K562 (cell line): ENCODE measurements around the gene ADGRB2. TPM values are rescaled to one million over a fixed set of nuclear protein-coding genes. Genes with fewer than 3 reads are reported as not detected.

ENCODE experiments used
- ARID3A ChIP-seq: IDR thresholded peaks from 2 replicates; pipeline ENCODE4 v1.6.1; 2012; ENCODE audit warnings: low read depth, low read length, improper control_type of control experiment, borderline replicate concordance
- ZNF518B ChIP-seq: fragments of 250-450 bp; sonication (Bioruptor Pico); IDR thresholded peaks from 2 replicates; pipeline ENCODE4 v1.5.0; 2021; ENCODE audit warnings: mild to moderate bottlenecking, moderate library complexity
- ZNF551 ChIP-seq: fragments of 250-450 bp; sonication (Bioruptor Pico); IDR thresholded peaks from 2 replicates; pipeline ENCODE4 v1.5.0; 2021; ENCODE audit warnings: mild to moderate bottlenecking, moderate library complexity
- polyA plus RNA-seq, 8 experiments: library from polyadenylated mRNA; depleted of rRNA in 4 of 8; stranded (reverse) in 5 of 8; unstranded in 3 of 8; fragments of >200 nt; fragmentation: Nextera tagmentation in 2 of 8; fragmentation: Illumina TruSeq in 1 of 8; extraction: Ambion mirVana in 2 of 8; extraction: Trizol in 1 of 8; gene quantifications; 2 replicates each; pipeline versions ENCODE4 v1.2.1 to v1.2.3, GENCODE V29; 2011 to 2014; ENCODE audit warnings: inconsistent platforms in 1 of 8, missing spikeins in 1 of 8
- total RNA-seq, 7 experiments: library from RNA; depleted of rRNA in 6 of 7; stranded (reverse); fragments of >200 nt in 6 of 7; fragmentation: Illumina TruSeq in 2 of 7; extraction: Trizol in 2 of 7; gene quantifications; 2 replicates each; pipeline versions ENCODE4 v1.2.1 to v1.2.3, GENCODE V29; 2011 to 2021; ENCODE audit warnings: low replicate concordance in 1 of 7
- TF ChIP-seq, protein P1 (sequence below), 3 experiments: fragments of 200-800 bp in 1 of 3; sonication (Bioruptor generic) in 1 of 3; sonication (generic) in 1 of 3; formaldehyde crosslinking in 1 of 3; IDR thresholded peaks; 2 replicates each; pipeline versions ENCODE4 v1.6.1 to v1.8.0; 2016 to 2022; ENCODE audit warnings: mild to moderate bottlenecking in 2 of 3, missing compliant biosample characterization in 2 of 3, missing genetic modification characterization in 2 of 3, missing genetic modification reagents in 1 of 3

Gene ADGRB2
- total and polyA plus RNA-seq, 9 of the 15 experiments (the other 6 are each of a cell fraction or from before 2014, with no cell fraction given): 0.04 to 0.23 (median 0.20) TPM; not detected in 2

DNA sequence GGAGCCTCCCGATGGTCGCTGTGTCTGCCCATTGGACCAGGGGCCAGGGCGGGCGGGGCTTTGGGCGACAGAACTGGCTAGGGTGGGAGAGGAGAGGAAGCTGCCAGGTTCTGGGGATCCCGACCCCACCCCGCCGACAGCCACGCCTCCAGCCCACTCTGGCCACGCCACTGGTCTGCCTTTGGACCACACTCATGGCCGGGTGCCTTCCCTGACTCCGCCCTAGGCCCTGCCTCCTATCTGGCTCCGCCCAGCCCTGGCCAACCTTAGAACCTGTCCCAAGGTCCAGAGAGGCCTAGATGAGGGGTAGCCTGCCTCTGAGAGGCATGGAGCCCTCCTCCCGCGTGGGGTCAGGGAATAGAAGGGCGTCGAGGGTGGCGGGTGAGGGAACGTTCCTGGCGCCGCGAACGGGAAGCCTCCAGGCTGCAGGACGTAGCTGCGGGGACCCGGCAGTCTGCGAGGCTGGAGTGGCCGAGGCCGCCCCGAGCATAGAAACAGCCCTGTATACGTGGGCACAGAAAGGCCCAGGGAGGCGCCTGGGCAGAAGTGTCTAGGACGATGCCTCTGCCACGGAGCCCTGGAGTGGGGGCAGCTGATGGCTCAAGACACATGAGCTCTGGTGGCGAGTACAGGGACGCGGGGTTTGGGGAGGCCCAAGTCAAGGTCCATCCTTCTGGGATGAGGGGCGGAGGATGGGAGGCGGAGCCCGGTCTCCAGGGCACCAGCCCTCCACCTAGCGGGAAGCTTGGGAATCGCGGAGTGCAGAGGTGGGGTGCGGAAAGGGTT is 48.9 kb downstream of the ADGRB2 start (continued):
- TF ChIP-seq ARID3A (no peak), ZNF551 (CRISPR knock-in tag) (no peak), ZNF518B (no peak)
- TF ChIP-seq, protein P1, sequence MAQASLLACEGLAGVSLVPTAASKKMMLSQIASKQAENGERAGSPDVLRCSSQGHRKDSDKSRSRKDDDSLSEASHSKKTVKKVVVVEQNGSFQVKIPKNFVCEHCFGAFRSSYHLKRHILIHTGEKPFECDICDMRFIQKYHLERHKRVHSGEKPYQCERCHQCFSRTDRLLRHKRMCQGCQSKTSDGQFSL (CRISPR knock-in tag; IDR thresholded peaks at IDR 0.05): no peak
- TF ChIP-seq, protein P1 (tag; IDR thresholded peaks at IDR 0.05): no peak
